Effector memory CD8-positive, alpha-beta T cell (primary cell): ENCODE measurements around the gene CTIF.
"Not testable (repeated sequence)": the region's sequence is repeated elsewhere in the genome, so short reads cannot be mapped to it uniquely, and the experiment has no call there.

Experiments used
- ATAC-seq: fragments of 150-1000 bp; cut with Tn5 transposase; replicated peaks from 2 replicates; pipeline ENCODE4 v1.10.0; 2021; ENCODE audit warnings: mild to moderate bottlenecking, moderate library complexity
- DNase-seq, 3 experiments: peaks; one replicate each; pipeline ENCODE4 v3.0.0; 2021
- H3K27ac Mint-ChIP-seq, 2 donors: one replicate each; pipeline ENCODE4 v1.8.0; 2022; ENCODE audit warnings: mild to moderate bottlenecking in 2 of 2, mixed read lengths in 2 of 2, moderate library complexity in 2 of 2
- H3K27me3 Mint-ChIP-seq, 2 donors: one replicate each; pipeline ENCODE4 v1.8.0; 2022; ENCODE audit warnings: mixed read lengths in 2 of 2
- H3K36me3 Mint-ChIP-seq: one replicate; pipeline ENCODE4 v1.8.0; 2022; ENCODE audit warnings: mild to moderate bottlenecking, moderate library complexity, mixed read lengths; ENCODE audit not compliant: insufficient read depth
- H3K4me1 Mint-ChIP-seq, 2 donors: one replicate each; pipeline ENCODE4 v1.8.0; 2022; ENCODE audit warnings: low read depth in 2 of 2, mixed read lengths in 2 of 2
- H3K4me3 Mint-ChIP-seq, 2 donors: one replicate each; pipeline ENCODE4 v1.8.0; 2022; ENCODE audit warnings: mild to moderate bottlenecking in 2 of 2, mixed read lengths in 2 of 2, moderate library complexity in 2 of 2
- H3K9me3 Mint-ChIP-seq, 2 donors: one replicate each; pipeline ENCODE4 v1.8.0; 2022; ENCODE audit warnings: mixed read lengths in 2 of 2

Gene CTIF

GRCh38 chr18:48811401-48811800 is 272.6 kb downstream of the CTIF start:
- ATAC-seq (no peak), DNase-seq (no peak)
- H3K27ac Mint-ChIP-seq: no peak overlapping the region
- H3K27me3 Mint-ChIP-seq: no peaks in the 10 kb centered on the region
- peaks cover 28% of the 10 kb centered on the region for H3K36me3 Mint-ChIP-seq
- peaks cover 46 to 63% of the 10 kb centered on the region in 2 donors for H3K4me1 Mint-ChIP-seq
- H3K9me3 Mint-ChIP-seq: no peaks in the 10 kb centered on the region
- H3K4me3 Mint-ChIP-seq: no peak overlapping the region

- ATAC-seq: not testable (repeated sequence)
- peaks cover 30% of the 10 kb centered on the region for H3K36me3 Mint-ChIP-seq
- peak overlapping the region in 1 of 2 donors; percentile 11 for H3K4me3 Mint-ChIP-seq
These were observed 273.2 kb downstream of the CTIF start for GRCh38 chr18:48811977-48812451.

GRCh38 chr18:48813321-48813720 is 274.5 kb downstream of the CTIF start:
- no peak for ATAC-seq
- H3K27me3 Mint-ChIP-seq: no peaks in the 10 kb centered on the region
- no peaks in the 10 kb centered on the region for H3K9me3 Mint-ChIP-seq
- DNase-seq: no peak
- H3K27ac Mint-ChIP-seq: peak overlapping the region; percentile 95 to 98
- H3K4me1 Mint-ChIP-seq: peaks cover 48 to 60% of the 10 kb centered on the region in 2 donors
- H3K36me3 Mint-ChIP-seq: peaks cover 33% of the 10 kb centered on the region
- H3K4me3 Mint-ChIP-seq: peak overlapping the region; percentile 37 to 60

More at GRCh38 chr18:48811977-48812451, 273.2 kb downstream of the CTIF start:
- not testable (repeated sequence) for H3K27me3 Mint-ChIP-seq, DNase-seq, H3K9me3 Mint-ChIP-seq
- peak overlapping the region; percentile 95 to 98 for H3K27ac Mint-ChIP-seq
- H3K4me1 Mint-ChIP-seq: peaks cover 43 to 60% of the 10 kb centered on the region in 2 donors

GRCh38 chr18:48813833-48814489 is 275.1 kb downstream of the CTIF start:
- Mint-ChIP-seq H3K4me3 (peak overlapping the region; percentile 37 to 60), H3K4me1 (peaks cover 52 to 62% of the 10 kb centered on the region in 2 donors)

GRCh38 chr18:48814490-48815178 is 275.8 kb downstream of the CTIF start:
- peak; percentile 52 for ATAC-seq
- Mint-ChIP-seq H3K27ac (peak overlapping the region; percentile 95 to 98), H3K27me3 (no peaks in the 10 kb centered on the region), H3K36me3 (peaks cover 33% of the 10 kb centered on the region), H3K4me1 (peaks cover 58 to 62% of the 10 kb centered on the region in 2 donors), H3K4me3 (peak overlapping the region; percentile 37 to 60), H3K9me3 (no peaks in the 10 kb centered on the region)
- peak; percentile 45 to 55 (median 47) for DNase-seq

More at GRCh38 chr18:48813833-48814489, 275.1 kb downstream of the CTIF start:
- Mint-ChIP-seq H3K36me3 (peaks cover 33% of the 10 kb centered on the region), H3K27ac (peak overlapping the region; percentile 95 to 98), H3K9me3 (no peaks in the 10 kb centered on the region), H3K27me3 (no peaks in the 10 kb centered on the region)
- DNase-seq (peak; percentile 79 to 80 (median 79)), ATAC-seq (peak; percentile 69)

GRCh38 chr18:48815179-48815515 is 276.3 kb downstream of the CTIF start:
- peak overlapping the region; percentile 37 to 60 for H3K4me3 Mint-ChIP-seq
- DNase-seq: no peak

GRCh38 chr18:48815581-48816324 is 276.9 kb downstream of the CTIF start:
- no peaks in the 10 kb centered on the region for H3K27me3 Mint-ChIP-seq
- ATAC-seq (no peak), DNase-seq (no peak)
- peaks cover 33% of the 10 kb centered on the region for H3K36me3 Mint-ChIP-seq
- H3K4me3 Mint-ChIP-seq: peak overlapping the region in 1 of 2 donors; percentile 37
- H3K4me1 Mint-ChIP-seq: peaks cover 64 to 68% of the 10 kb centered on the region in 2 donors
- no peaks in the 10 kb centered on the region for H3K9me3 Mint-ChIP-seq
- peak overlapping the region; percentile 95 to 98 for H3K27ac Mint-ChIP-seq

More at GRCh38 chr18:48815179-48815515, 276.3 kb downstream of the CTIF start:
- Mint-ChIP-seq H3K4me1 (peaks cover 58 to 64% of the 10 kb centered on the region in 2 donors), H3K36me3 (peaks cover 33% of the 10 kb centered on the region), H3K27me3 (no peaks in the 10 kb centered on the region), H3K27ac (peak overlapping the region; percentile 95 to 98), H3K9me3 (no peaks in the 10 kb centered on the region)
- no peak for ATAC-seq

GRCh38 chr18:48816554-48816953 is 277.7 kb downstream of the CTIF start:
- Mint-ChIP-seq H3K27me3 (no peaks in the 10 kb centered on the region), H3K9me3 (no peaks in the 10 kb centered on the region), H3K4me3 (peak overlapping the region; percentile 13 to 36), H3K36me3 (peaks cover 33% of the 10 kb centered on the region), H3K27ac (peak overlapping the region; percentile 95 to 98), H3K4me1 (peaks cover 67 to 69% of the 10 kb centered on the region in 2 donors)
- DNase-seq (no peak), ATAC-seq (no peak)

GRCh38 chr18:48817021-48817461 is 278.2 kb downstream of the CTIF start:
- peaks cover 33% of the 10 kb centered on the region for H3K36me3 Mint-ChIP-seq
- H3K9me3 Mint-ChIP-seq: no peaks in the 10 kb centered on the region
- H3K27ac Mint-ChIP-seq: peak overlapping the region; percentile 95 to 98
- H3K27me3 Mint-ChIP-seq: no peaks in the 10 kb centered on the region
- DNase-seq: no peak
- peak overlapping the region in 1 of 2 donors; percentile 15 for H3K4me3 Mint-ChIP-seq
- no peak for ATAC-seq
- H3K4me1 Mint-ChIP-seq: peaks cover 66 to 71% of the 10 kb centered on the region in 2 donors

GRCh38 chr18:48818329-48819254 is 279.8 kb downstream of the CTIF start:
- no peak for ATAC-seq
- H3K36me3 Mint-ChIP-seq: peaks cover 22% of the 10 kb centered on the region
- no peak overlapping the region for H3K4me3 Mint-ChIP-seq
- no peaks in the 10 kb centered on the region for H3K9me3 Mint-ChIP-seq
- H3K27ac Mint-ChIP-seq: peak overlapping the region; percentile 73 to 98
- DNase-seq: no peak
- H3K27me3 Mint-ChIP-seq: no peaks in the 10 kb centered on the region
- H3K4me1 Mint-ChIP-seq: peaks cover 68 to 69% of the 10 kb centered on the region in 2 donors

GRCh38 chr18:48819276-48819675 is 280.4 kb downstream of the CTIF start:
- no peak for DNase-seq
- Mint-ChIP-seq H3K27ac (peak overlapping the region in 1 of 2 donors; percentile 98), H3K36me3 (peaks cover 15% of the 10 kb centered on the region), H3K4me1 (peaks cover 62 to 65% of the 10 kb centered on the region in 2 donors), H3K27me3 (no peaks in the 10 kb centered on the region), H3K4me3 (no peak overlapping the region), H3K9me3 (no peaks in the 10 kb centered on the region)
- ATAC-seq: no peak

- H3K27ac Mint-ChIP-seq: peak overlapping the region; percentile 87 to 98
- DNase-seq: no peak
These were observed 281.1 kb downstream of the CTIF start for GRCh38 chr18:48819781-48820482.

More at GRCh38 chr18:48819781-48820482, 281.1 kb downstream of the CTIF start:
- peak overlapping the region in 1 of 2 donors; percentile 29 for H3K4me3 Mint-ChIP-seq
- ATAC-seq: no peak
- peaks cover 62 to 66% of the 10 kb centered on the region in 2 donors for H3K4me1 Mint-ChIP-seq
- peaks cover 8% of the 10 kb centered on the region for H3K36me3 Mint-ChIP-seq
- H3K9me3 Mint-ChIP-seq: no peaks in the 10 kb centered on the region
- no peaks in the 10 kb centered on the region for H3K27me3 Mint-ChIP-seq
